Keratinocyte (primary cell): ENCODE measurements around the gene DLAT. TPM values are rescaled to one million over a fixed set of nuclear protein-coding genes. Genes with fewer than 3 reads are reported as not detected.

Source experiments
- DNase-seq: peaks from one replicate; pipeline ENCODE4 v3.0.0-alpha.2; 2011; ENCODE audit warnings: low read depth, missing footprints, low spot score
- FAIRE-seq: peaks from 2 replicates; lab custom pipeline; 2011; peaks lifted over from hg19 to GRCh38; lab: Jason Lieb, UNC
- H2AFZ ChIP-seq: 2 replicates; pipeline ENCODE4 v1.6.0; 2012; ENCODE audit warnings: low read length, control low read depth, inconsistent platforms; ENCODE audit not compliant: control insufficient read depth
- H3K27ac ChIP-seq: 2 replicates; pipeline ENCODE4 v1.5.1; 2011; ENCODE audit warnings: low read length; ENCODE audit not compliant: control insufficient read depth, insufficient read depth
- H3K27me3 ChIP-seq: 3 replicates; pipeline ENCODE4 v1.6.0; 2011; ENCODE audit warnings: low read length; ENCODE audit not compliant: control insufficient read depth, insufficient read depth; ENCODE audit errors: extremely low read depth
- H3K36me3 ChIP-seq, 2 experiments: 2 replicates in 1 of 2; 3 replicates in 1 of 2; pipeline ENCODE4 v1.5.1; 2011; ENCODE audit warnings: low read length in 2 of 2, mild to moderate bottlenecking in 1 of 2; ENCODE audit not compliant: control insufficient read depth in 2 of 2, insufficient read depth in 2 of 2; ENCODE audit errors: extremely low read depth in 1 of 2
- H3K4me1 ChIP-seq: 3 replicates; pipeline ENCODE4 v1.5.1; 2011; ENCODE audit warnings: low read length; ENCODE audit not compliant: control insufficient read depth, insufficient read depth; ENCODE audit errors: extremely low read depth
- H3K4me2 ChIP-seq: 3 replicates; pipeline ENCODE4 v1.6.0; 2011; ENCODE audit warnings: low read depth, low read length; ENCODE audit not compliant: control insufficient read depth, insufficient read depth; ENCODE audit errors: extremely low read depth
- H3K4me3 ChIP-seq, 3 experiments: fragments of 200-600 bp in 1 of 3; sonication (generic) in 1 of 3; 2 replicates in 2 of 3; 3 replicates in 1 of 3; pipeline ENCODE4 v1.5.1; 2011 to 2016; ENCODE audit warnings: low read length in 3 of 3, mild to moderate bottlenecking in 3 of 3, control low read depth in 2 of 3, inconsistent platforms in 1 of 3, low read depth in 1 of 3, mixed read lengths in 1 of 3, mixed run types in 1 of 3, moderate library complexity in 1 of 3; ENCODE audit not compliant: control insufficient read depth in 2 of 3, insufficient read depth in 2 of 3; ENCODE audit errors: extremely low read depth in 1 of 3
- H3K79me2 ChIP-seq: 2 replicates; pipeline ENCODE4 v1.6.0; 2012; ENCODE audit warnings: low read length; ENCODE audit not compliant: control insufficient read depth, insufficient read depth
- H3K9ac ChIP-seq: 3 replicates; pipeline ENCODE4 v1.6.0; 2011; ENCODE audit warnings: low read length; ENCODE audit not compliant: control insufficient read depth, insufficient read depth; ENCODE audit errors: extremely low read depth
- H3K9me1 ChIP-seq: 3 replicates; pipeline ENCODE4 v1.6.0; 2011; ENCODE audit warnings: low read length; ENCODE audit not compliant: control insufficient read depth, insufficient read depth; ENCODE audit errors: extremely low read depth
- H3K9me3 ChIP-seq: 2 replicates; pipeline ENCODE4 v1.5.1; 2012; ENCODE audit warnings: low read depth, low read length; ENCODE audit not compliant: control insufficient read depth
- H4K20me1 ChIP-seq: 3 replicates; pipeline ENCODE4 v1.6.0; 2011; ENCODE audit warnings: low read length; ENCODE audit not compliant: control insufficient read depth, insufficient read depth; ENCODE audit errors: extremely low read depth
- CTCF ChIP-seq, 3 experiments: IDR thresholded peaks in 1 of 3; conservative IDR thresholded peaks in 1 of 3; optimal IDR thresholded peaks in 1 of 3; 2 replicates in 2 of 3; 3 replicates in 1 of 3; pipeline versions ENCODE3 to v1.5.1; 2011; ENCODE audit warnings: low read length in 3 of 3, mild to moderate bottlenecking in 3 of 3, moderate library complexity in 2 of 3, control low read depth in 1 of 3, inconsistent platforms in 1 of 3; ENCODE audit not compliant: insufficient read depth in 2 of 3; ENCODE audit errors: extremely low read depth in 1 of 3
- EZH2 ChIP-seq: IDR thresholded peaks from one replicate; pipeline ENCODE4 v1.6.1; 2012; ENCODE audit warnings: inconsistent platforms, mild to moderate bottlenecking, low read length, moderate library complexity
- dilution Hi-C: fragments of 300-500 bp; cut with MboI; formaldehyde crosslinking; loops from one replicate; pipeline ENCODE4 v1.7.0; 2020; ENCODE audit warnings: low sequenced_read_pairs; ENCODE audit not compliant: extremely low pct_ligation_motif_present
- polyA plus RNA-seq, 5 experiments: library from polyadenylated mRNA; depleted of rRNA in 3 of 5; stranded (reverse) in 3 of 5; stranded (forward) in 1 of 5; unstranded in 1 of 5; fragments of >200 nt; gene quantifications; 1 replicate in 1 of 5; 2 replicates in 3 of 5; 3 replicates in 1 of 5; pipeline versions ENCODE4 v1.2.1 to v1.2.3, GENCODE V29; 2011 to 2012; ENCODE audit warnings: missing spikeins in 2 of 5, low read depth in 1 of 5, low replicate concordance in 1 of 5

Gene DLAT
- polyA plus RNA-seq, 1 donor (not counting 4 experiments of a cell fraction or from before 2014, with no cell fraction given), result 41.9 TPM

GRCh38 chr11:112051768-112052167 is 26.6 kb downstream of the DLAT start:
- no peaks in the 10 kb centered on the region for H3K9me1 ChIP-seq
- H3K9ac ChIP-seq, result no peak overlapping the region
- H3K79me2 ChIP-seq, result no peaks in the 10 kb centered on the region
- DNase-seq (no peak), FAIRE-seq (no peak)
- H4K20me1 ChIP-seq, result no peaks in the 10 kb centered on the region
- TF ChIP-seq EZH2 (no peak), CTCF (optimal IDR thresholded peaks at IDR 0.05 in 1 of 3, IDR thresholded peaks at IDR 0.05 in 1 of 3, conservative IDR thresholded peaks at IDR 0.05 in 1 of 3; ENCODE audit: extremely low read depth in 1 of 3, insufficient read depth in 2 of 3, low read length in 3 of 3) (no peak)
- no peak overlapping the region for H3K27ac ChIP-seq
- peaks cover 10 to 19% of the 10 kb centered on the region in 2 experiments for H3K36me3 ChIP-seq
- no peaks in the 10 kb centered on the region for H3K9me3 ChIP-seq
- H2AFZ ChIP-seq, result no peak overlapping the region
- peaks cover 13% of the 10 kb centered on the region for H3K4me1 ChIP-seq
- dilution Hi-C loops, result no loop called here
- no peak overlapping the region for H3K4me2 ChIP-seq
- H3K4me3 ChIP-seq, result no peak overlapping the region
- no peaks in the 10 kb centered on the region for H3K27me3 ChIP-seq

GRCh38 chr11:112057170-112057569 is 32.0 kb downstream of the DLAT start:
- H3K36me3 ChIP-seq, result peaks cover 11 to 14% of the 10 kb centered on the region in 2 experiments
- H3K4me3 ChIP-seq, result no peak overlapping the region
- no peak overlapping the region for H3K9ac ChIP-seq
- H3K27ac ChIP-seq, result no peak overlapping the region
- dilution Hi-C loops, result no loop called here
- H3K9me1 ChIP-seq, result no peaks in the 10 kb centered on the region
- no peak for FAIRE-seq
- no peaks in the 10 kb centered on the region for H3K4me1 ChIP-seq
- H2AFZ ChIP-seq, result no peak overlapping the region
- TF ChIP-seq CTCF (optimal IDR thresholded peaks at IDR 0.05 in 1 of 3, IDR thresholded peaks at IDR 0.05 in 1 of 3, conservative IDR thresholded peaks at IDR 0.05 in 1 of 3; ENCODE audit: extremely low read depth in 1 of 3, insufficient read depth in 2 of 3, low read length in 3 of 3) (no peak), EZH2 (no peak)
- H3K4me2 ChIP-seq, result no peak overlapping the region
- H3K79me2 ChIP-seq, result no peaks in the 10 kb centered on the region
- no peaks in the 10 kb centered on the region for H4K20me1 ChIP-seq
- no peaks in the 10 kb centered on the region for H3K27me3 ChIP-seq
- H3K9me3 ChIP-seq, result no peaks in the 10 kb centered on the region
- DNase-seq, result no peak
